HG03442 (cell line): ENCODE results near the gene NCOA1.
"Not testable (repeated sequence)": the region's sequence is repeated elsewhere in the genome, so short reads cannot be mapped to it uniquely, and the experiment has no call there.

Source experiments
- ATAC-seq: cut with Tn5 transposase; IDR thresholded peaks from one replicate; pipeline ENCODE4 v1.9.1; 2021; ENCODE audit warnings: mild to moderate bottlenecking, moderate library complexity; ENCODE audit not compliant: unreplicated experiment

NCOA1 gene

DNA sequence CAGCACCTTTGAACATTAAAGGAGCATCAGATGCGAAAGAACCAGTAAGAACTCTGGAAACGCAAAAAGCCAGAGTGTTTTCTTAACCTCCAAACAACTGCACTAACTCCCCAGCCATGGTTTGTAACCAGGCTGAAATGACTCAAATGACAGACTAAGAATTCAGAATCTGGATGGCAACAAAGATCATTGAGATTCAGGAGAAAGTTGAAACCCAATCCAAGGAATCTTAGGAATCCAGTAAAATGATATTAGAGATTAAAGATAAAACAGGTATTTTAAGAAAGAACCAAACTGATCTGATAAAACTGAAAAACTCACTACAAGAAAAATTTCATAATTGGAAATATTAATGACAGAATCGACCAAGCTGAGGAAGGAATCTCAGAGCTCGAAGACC is 185.4 kb downstream of the NCOA1 start:
- no peak for ATAC-seq

DNA sequence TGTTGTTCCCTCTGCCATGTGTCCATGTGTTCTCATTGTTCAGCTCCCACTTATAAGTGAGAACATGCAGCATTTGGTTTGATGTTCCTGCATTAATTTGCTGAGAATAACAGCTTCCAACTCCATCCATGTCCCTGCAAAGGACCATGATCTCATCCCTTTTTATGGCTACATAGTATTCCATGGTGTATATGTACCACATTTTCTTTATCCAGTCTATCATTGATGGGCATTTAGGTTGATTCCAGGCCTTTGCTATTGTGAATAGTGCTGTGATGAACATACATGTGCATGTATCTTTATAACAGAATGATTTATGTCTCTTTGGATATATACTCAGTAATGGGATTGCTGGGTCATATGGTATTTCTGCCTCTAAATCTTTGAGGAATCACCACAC is 187.0 kb downstream of the NCOA1 start:
- ATAC-seq: not testable (repeated sequence)

DNA sequence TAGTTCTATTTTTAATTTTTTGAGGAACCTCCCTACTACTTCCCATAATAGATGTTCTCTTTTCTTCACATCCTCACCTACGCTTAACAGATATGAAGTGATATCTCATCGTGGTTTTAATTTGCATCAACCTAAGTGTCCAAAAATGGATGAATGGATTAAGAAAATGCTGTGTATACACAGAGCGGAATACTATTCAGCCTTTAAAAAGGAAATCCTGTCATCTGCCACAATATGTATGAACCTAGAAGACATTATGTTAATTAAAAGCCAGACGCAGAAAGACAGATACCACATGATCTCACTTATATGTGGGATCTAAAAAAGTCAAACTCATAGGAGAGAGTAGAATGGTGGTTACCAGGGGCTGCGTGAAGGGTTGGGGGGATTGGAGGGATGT is 189.1 kb downstream of the NCOA1 start:
- no peak for ATAC-seq

DNA sequence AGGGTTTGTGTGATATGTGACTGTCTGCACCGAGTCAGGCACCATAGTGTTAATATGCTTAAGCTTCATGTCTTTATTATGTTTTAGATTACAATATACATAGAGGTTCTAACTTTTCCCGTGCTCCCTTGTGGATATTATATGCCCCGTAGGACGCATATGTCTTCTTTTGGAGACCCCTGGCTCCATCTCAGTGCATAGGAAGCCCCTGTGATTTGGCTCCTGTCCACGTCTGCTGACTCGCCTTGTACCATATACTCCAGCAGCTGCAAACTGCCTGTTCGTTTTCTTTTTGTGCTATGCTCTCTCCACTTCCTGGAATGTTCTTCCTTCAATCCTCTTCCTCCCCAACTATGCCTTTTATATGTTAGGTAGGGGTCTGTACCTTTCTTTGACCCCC is 191.2 kb downstream of the NCOA1 start:
- ATAC-seq: no peak

DNA sequence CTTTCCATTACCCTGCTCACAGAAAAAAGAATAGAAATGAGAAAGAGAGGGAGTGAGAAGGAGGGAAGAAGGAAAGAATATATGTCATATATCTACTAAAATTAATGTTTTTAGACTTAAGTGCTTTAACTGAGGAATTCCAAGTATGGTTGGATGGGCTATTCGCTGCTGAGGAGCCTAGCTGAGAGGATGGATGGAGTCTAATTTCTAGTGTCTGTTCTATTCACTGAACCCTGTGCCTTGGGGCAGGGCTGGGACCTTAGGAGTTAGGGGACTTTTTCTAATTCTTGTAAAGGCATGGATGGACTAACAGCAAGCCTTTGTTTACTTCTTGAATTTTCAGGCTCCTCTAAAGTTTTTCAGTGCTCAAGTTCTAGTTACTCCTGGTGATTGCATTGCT is 192.4 kb downstream of the NCOA1 start:
- ATAC-seq: no peak

DNA sequence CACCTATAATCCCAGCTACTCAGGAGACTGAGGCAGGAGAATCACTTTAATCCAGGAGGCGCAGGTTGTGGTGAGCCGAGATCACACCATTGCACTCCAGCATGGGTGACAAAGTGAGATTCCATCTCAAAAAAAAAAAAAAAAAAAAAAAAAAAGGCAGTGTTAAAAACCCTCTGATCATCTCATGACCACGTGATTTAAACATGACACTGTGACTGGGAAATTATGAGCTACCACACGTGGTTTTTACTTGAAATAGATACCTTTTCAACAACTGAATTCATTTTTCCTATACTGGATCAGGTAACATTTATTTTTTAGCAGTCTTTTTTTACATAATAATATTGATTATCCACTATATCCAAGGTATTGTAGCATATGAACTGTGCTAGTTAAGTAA is 199.5 kb downstream of the NCOA1 start:
- no peak for ATAC-seq

DNA sequence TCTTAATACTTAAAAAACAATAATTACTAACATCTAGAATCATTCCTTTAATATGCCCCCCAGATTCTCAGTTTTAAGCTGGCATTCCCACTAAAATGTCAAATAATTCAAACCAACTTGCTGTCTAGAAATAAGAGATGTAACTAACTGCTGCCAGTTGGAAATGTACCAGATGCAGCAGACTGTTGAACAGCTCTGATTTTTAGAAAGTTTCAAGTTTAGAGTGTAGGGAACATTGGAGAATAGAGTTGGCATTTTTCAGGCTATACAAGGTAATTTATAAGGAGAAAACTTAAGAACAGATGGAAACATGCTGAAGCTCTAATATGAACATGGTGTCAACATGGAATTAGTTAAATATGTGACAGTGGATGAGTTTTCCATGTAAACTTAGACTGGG is 200.8 kb downstream of the NCOA1 start:
- ATAC-seq: no peak

DNA sequence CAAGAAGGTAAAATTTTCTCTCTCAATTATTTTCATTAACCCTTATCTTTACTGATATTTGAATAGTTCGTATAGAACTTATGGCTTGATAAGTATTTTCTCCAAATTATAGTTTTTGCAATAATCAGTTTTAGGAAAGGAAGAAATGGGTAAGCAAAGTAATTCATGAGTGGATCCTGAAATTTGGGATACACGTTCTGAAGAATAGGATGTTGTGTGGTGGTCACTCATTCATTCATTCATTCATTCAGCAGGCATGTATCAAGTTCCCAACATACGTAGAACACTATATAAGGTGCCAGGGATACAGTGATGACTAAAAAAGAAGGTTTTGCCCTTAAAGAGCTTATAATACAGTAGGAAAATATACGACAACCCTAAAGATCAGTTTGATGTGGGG is 206.7 kb downstream of the NCOA1 start:
- ATAC-seq: no peak

DNA sequence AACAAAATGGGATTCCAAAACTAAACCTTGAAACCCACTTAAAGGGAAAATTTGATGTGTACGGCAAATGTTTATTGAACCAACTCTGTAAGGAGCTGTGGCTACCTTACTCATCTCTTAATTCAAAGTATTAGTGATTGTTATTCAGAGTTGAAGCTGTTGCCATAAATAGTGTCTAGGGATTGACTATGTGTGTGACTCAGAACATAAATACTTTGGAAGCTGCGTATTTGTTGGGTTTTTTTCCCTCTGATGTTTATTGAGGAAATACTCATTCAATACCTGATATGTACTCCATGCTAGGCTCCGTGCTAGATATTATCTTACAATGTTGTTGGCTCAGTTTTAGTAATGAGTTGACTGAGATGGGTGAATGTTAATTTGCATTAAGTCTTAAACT is 211.7 kb downstream of the NCOA1 start:
- no peak for ATAC-seq

DNA sequence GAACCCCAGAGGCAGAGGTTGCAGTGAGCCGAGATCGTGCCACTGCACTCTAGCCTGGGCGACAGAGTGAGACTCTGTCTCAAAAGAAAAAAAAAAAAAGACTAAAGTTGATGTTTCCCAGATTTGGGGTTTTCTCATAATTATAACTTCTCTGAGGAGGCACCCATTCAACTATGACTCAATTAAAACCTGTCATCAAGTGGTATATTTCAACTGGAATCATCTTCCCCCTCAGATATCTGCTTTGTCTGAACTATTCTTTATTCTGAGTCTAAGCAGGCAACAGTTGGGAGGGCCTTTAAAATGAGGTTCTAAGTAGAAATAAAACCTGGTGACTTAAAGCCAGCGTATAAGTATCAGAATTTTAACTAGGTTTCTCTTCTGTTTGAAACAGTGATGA is 213.6 kb downstream of the NCOA1 start:
- no peak for ATAC-seq

DNA sequence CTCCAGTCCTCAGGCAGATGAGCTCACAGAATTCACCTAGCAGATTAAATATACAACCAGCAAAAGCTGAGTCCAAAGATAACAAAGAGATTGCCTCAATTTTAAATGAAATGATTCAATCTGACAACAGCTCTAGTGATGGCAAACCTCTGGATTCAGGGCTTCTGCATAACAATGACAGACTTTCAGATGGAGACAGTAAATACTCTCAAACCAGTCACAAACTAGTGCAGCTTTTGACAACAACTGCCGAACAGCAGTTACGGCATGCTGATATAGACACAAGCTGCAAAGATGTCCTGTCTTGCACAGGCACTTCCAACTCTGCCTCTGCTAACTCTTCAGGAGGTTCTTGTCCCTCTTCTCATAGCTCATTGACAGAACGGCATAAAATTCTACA is 216.1 kb downstream of the NCOA1 start:
- no peak for ATAC-seq

DNA sequence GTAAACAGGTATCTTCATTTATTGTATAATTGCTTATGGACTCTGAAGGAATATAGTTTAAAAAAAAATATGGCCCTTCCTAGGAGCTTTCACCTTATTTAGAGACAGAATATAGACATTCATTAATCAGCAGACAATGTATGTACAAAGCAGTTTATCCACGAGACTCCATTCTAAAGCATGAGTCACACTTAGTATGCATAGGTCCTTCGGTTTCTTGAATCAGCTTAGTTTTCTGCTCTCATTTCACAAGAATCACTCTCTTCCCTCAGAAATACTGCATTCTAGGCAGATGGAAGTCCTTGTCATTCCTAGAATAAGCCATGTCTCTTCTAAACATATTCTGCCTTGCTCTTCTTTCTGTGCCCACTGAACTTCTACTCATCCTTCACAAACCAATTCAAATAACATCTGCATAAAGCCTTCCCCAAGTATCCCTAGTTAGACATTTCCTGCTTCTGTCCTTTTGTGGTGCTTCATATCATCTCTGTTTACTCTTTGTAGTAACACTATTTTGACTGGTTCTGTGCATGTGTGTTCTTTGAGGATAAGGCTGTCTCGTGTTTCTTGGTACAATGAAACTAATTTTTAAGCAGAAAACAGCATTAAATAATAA is 217.6 kb downstream of the NCOA1 start:
- no peak for ATAC-seq

DNA sequence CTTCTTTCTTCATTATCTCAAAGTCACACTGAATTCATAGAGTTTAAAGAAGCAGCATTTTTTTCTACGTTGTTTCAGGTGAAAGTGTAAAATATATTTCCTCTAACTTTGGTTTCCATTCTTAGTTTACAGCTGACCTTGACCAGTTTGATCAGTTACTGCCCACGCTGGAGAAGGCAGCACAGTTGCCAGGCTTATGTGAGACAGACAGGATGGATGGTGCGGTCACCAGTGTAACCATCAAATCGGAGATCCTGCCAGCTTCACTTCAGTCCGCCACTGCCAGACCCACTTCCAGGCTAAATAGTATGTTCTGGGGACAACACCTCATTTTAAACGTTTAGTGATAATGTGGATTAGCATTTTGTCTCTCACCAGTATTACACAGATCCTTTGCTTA is 219.8 kb downstream of the NCOA1 start:
- ATAC-seq: no peak

DNA sequence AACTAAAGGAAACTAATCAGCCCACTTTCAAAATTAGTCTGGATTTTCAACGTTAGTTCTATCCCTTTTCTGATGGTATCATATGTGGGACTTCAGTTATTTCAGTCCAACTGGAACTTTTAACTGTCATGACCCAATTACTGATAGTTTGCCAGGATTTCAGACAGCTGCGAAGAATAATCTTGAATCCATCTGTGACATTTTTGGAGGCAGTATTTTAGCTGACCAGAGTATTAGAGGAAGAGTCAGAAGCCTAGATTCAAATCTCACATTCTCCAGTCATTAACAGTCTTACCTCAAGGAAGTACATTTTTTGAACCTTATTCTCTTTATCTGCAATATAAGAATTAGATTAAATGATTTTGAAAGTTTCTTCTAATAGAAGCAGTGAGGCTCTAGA is 220.8 kb downstream of the NCOA1 start:
- no peak for ATAC-seq

DNA sequence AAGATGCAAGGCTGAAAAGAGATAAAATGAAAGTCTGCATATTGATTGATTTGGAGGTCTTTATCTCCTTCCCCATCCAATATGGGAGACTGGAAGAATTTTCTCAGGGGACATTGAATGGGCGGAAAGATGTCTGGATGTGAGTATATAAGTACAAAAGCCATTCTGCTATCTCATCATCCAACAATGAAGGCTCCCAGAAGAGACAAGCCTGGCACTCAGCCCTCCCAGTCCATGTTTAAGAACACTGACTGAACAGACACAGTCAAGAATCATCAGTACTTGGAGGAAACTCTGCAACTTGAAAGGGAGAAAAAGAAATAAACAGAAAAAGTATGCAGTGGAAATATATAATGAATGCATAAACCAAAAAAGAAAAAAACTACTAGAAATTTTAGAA is 221.2 kb downstream of the NCOA1 start:
- ATAC-seq: no peak

DNA sequence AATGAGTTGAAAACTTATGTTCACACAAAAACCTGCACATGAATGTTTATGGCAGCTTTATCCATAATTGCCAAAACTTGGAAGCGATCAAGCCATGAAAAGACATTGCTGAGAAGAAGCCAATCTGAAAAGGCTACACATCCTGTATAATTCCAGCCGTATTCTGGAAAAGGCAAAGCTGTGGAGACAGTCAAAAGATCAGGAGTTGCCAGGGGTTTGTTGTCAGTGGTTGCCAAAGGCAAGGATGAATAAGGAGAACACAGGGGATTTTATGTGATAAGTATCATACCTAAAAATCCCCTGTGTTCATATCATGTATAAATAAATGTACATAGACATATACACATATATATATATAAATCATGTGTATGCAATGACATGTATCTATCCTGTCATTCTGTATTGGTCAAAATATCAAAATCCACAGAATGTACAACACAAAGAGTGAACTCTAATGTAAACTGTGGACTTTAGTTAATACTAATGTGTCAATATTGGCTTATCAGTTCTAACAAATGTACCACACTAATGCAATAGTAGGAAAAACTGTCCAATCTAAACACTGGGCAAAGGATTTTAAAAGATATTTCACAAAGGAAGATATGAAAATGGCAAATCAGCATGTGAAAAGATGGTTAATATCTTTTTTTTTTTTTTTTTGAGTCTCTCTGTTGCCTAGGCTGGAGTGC is 226.4 kb downstream of the NCOA1 start:
- no peak for ATAC-seq

DNA sequence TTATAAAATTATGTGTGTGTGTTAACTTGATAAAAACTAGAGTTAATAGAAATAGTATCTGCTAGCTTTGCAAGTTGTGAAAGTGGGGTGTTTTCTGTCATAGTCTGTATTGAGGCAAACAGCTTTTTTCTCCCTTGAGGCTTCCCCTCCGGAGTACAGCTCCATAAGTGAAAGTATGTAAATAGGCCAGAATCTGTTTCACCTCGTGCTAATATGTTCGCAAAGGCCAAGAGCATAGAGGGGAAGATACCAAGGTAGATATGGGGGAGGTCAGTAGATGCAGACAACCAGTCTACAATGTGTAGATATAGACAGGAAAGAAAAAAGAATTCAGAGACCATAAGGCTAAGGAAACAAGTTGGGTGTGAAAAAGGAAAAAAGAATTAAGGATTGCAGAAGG is 229.3 kb downstream of the NCOA1 start:
- peak; percentile 93 for ATAC-seq

DNA sequence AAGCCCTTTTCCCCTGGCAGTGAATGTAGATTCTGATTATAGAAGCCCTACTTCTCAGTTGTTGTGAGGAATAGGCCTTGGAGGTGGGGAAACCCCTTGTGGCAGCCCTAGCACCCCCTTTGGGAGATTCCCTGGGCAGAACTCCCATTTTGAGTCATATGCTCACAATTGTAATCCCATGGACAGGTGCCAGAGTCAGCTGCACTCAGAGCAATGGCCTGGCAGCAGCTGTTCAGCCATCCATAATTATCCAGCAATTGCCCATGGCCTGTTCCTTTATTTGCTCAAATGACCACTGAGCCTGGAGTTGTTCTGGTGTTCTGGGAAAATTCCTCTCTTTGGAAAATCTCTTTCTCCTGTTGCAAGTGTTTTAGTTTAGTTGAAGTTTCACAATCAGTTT is 230.4 kb downstream of the NCOA1 start:
- peak; percentile 38 for ATAC-seq

DNA sequence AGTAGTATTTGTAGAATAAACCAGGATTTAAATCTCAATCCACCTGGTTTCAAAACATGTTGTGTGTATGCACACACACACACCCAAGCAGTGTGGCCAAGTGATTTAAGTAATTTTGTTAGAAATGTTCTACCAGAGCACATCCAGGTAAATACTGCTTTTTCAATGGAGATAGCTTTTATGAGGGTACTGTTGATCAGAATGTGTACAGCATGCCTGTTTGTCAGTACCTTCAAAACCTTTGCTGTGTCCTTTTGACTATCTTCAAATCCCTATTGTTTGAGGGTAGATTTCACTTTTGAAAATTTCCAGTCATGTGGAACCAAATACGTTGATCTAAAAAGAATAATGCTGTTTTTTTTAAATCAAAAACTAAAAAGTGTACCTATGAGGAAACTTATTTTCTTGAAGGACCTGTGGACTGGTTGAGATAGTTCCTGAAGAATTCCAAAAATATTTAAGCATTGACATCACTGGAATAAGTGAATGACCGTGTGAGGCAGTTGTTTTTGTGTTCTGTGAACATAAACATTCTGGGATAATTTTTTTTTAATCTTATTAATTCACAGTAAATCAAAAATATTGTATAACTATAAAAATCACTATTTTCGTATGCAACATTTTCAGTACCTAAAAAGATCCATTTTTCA is 231.2 kb downstream of the NCOA1 start:
- ATAC-seq: no peak

DNA sequence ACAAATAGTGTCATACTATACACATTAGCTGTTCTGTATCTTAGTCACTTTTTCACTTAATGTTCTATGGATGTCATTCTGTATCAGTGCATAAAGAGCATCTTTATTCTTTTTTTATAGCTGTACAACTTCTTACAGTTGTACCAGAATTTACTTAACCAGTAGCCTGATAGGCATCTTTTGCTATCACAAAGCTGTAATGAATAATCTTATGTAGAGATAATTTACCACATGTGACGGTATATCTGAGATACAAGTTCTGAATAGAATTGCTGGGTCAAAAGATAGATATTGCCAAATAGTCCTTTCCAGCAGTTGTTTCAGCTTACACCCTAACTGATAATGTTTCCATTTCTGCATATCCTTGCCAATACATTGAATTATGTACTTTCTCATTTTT is 232.1 kb downstream of the NCOA1 start:
- ATAC-seq: no peak

DNA sequence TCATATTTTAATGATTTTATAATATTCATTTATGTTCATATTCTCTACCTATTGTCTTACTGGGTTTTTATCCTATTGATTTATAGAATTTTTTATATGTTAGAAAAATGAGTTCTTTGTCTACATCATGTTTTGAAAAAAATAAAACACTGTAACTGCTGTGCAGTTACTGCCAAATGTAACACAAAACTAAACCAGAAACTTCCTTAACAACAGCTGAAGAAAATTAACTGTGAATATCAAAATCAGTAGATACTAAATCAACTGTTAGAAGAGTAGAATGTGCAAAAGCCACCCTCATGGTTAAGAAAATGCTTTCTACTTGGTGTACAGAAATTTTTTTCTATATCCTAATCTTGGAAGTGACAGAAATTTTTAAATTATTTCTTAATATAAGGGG is 232.6 kb downstream of the NCOA1 start:
- no peak for ATAC-seq

DNA sequence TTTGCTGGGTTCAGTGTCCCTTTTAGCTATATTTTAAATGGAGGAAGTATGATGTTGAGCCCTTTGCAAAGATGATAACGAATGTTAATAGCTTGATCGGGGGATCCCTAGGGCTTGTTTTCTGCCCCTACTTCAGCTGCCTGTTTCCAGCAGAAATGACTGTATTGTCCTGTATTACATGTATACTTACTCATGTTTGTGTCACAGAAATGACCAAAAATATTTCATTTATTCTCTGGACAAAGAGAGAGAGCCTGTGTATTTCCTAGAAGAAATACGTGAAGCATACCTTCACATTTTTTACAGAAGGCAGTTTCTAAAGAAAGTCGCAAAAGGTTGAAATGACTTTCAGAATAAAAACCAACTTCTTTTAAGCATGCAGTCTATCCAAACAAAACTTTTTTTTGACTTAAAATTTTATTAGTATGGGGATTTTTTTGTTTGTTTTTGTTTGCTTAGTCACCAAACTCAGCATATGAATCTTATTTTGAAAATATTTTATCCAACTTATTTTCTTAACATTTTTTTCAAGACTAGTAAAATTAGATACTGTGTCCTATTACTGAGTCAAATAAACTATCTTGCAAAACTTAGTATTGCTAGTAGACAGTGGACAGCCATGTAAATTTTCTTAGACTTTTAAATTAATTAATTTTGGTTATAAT is 233.2 kb downstream of the NCOA1 start:
- ATAC-seq: no peak
